HepG2 (cell line): ENCODE data around the gene ATRN. TPM values are rescaled to one million over a fixed set of nuclear protein-coding genes. Genes with fewer than 3 reads are reported as not detected.

Source experiments
- ATAC-seq: fragments of 200-7000 bp; cut with Tn5 transposase; 3 replicates; pipeline ENCODE4 v1.9.1; 2020; ENCODE audit warnings: mild to moderate bottlenecking, moderate library complexity
- BruUV-seq: library from RNA; stranded (reverse); fragments of 400-500 nt; replicated peaks from 2 replicates; lab custom pipeline; 2021; lab: Mats Ljungman, UMichigan
- CTCF ChIA-PET: fragments of 300-600 bp; formaldehyde crosslinking; extraction: SDS; loops from one replicate; lab custom pipeline; 2021; ENCODE audit warnings: low total read pairs, inconsistent platforms, low intra/inter-chr PET ratio; lab: Yijun Ruan, JAX
- POLR2A ChIA-PET: fragments of 350-600 bp; sonication (Branson Sonifier 250); formaldehyde crosslinking; loops from one replicate; lab custom pipeline; 2020; ENCODE audit warnings: antibody characterized with exemption, inconsistent platforms; lab: Yijun Ruan, JAX
- DNase-seq: peaks from one replicate; pipeline ENCODE4 v3.0.0-alpha.2; 2015; ENCODE audit warnings: low spot score
- FAIRE-seq: peaks from 3 replicates; lab custom pipeline; 2011; peaks lifted over from hg19 to GRCh38; lab: Jason Lieb, UNC
- H2AFZ ChIP-seq: one replicate; pipeline ENCODE4 v1.6.1; 2011; ENCODE audit warnings: low read length, inconsistent platforms
- H3K27ac ChIP-seq: fragments of 300-600 bp; 3 replicates; pipeline ENCODE4 v1.8.0; 2011; ENCODE audit warnings: mixed run types, mild to moderate bottlenecking, mixed read lengths, low read length, inconsistent platforms; ENCODE audit not compliant: insufficient read depth; ENCODE audit errors: extremely low read length
- H3K27me3 ChIP-seq, 2 experiments: fragments of 200-600 bp in 1 of 2; 2 replicates in 1 of 2; 3 replicates in 1 of 2; pipeline versions ENCODE4 v1.6.0 to v1.8.0; 2011; ENCODE audit warnings: low read length in 2 of 2, mild to moderate bottlenecking in 2 of 2, moderate library complexity in 2 of 2, inconsistent platforms in 1 of 2; ENCODE audit not compliant: insufficient read depth in 2 of 2, control insufficient read depth in 1 of 2
- H3K36me3 ChIP-seq, 2 experiments: fragments of 200-600 bp in 1 of 2; replicated peaks in 1 of 2; 2 replicates in 1 of 2; 3 replicates in 1 of 2; pipeline versions ENCODE4 v1.5.1 to v1.8.0; 2011; ENCODE audit warnings: low read length in 2 of 2, inconsistent platforms in 1 of 2; ENCODE audit not compliant: insufficient read depth in 2 of 2, control insufficient read depth in 1 of 2
- H3K4me1 ChIP-seq: 2 replicates; pipeline ENCODE4 v1.5.1; 2012; ENCODE audit warnings: low read length, inconsistent platforms; ENCODE audit not compliant: insufficient read depth
- H3K4me2 ChIP-seq: 2 replicates; pipeline ENCODE4 v1.6.0; 2011; ENCODE audit warnings: low read depth, low read length, inconsistent platforms
- H3K4me3 ChIP-seq, 3 experiments: fragments of 200-600 bp in 1 of 3; sonication (generic), shearing (Covaris generic) in 1 of 3; replicated peaks in 1 of 3; 2 replicates each; pipeline ENCODE4 v1.5.1; 2011 to 2016; ENCODE audit warnings: low read length in 3 of 3, inconsistent platforms in 2 of 3, low read depth in 2 of 3, mild to moderate bottlenecking in 2 of 3, control low read depth in 1 of 3, mixed read lengths in 1 of 3; ENCODE audit not compliant: insufficient read depth in 1 of 3
- H3K79me2 ChIP-seq: one replicate; pipeline ENCODE4 v1.6.1; 2011; ENCODE audit warnings: low read length, inconsistent platforms; ENCODE audit not compliant: insufficient read depth
- H3K9ac ChIP-seq: 2 replicates; pipeline ENCODE4 v1.6.0; 2011; ENCODE audit warnings: mild to moderate bottlenecking, low read depth, low read length, inconsistent platforms; ENCODE audit not compliant: insufficient read depth
- H3K9me3 ChIP-seq: 2 replicates; pipeline ENCODE4 v1.5.1; 2012; ENCODE audit warnings: mild to moderate bottlenecking, low read length
- H4K20me1 ChIP-seq: 2 replicates; pipeline ENCODE4 v1.6.0; 2011; ENCODE audit warnings: inconsistent platforms, mild to moderate bottlenecking, low read length, moderate library complexity; ENCODE audit not compliant: insufficient read depth
- BATF2 ChIP-seq: sonication (generic); formaldehyde crosslinking; IDR thresholded peaks from 2 replicates; pipeline ENCODE4 v1.8.0; 2022; ENCODE audit warnings: mild to moderate bottlenecking, missing genetic modification reagents, moderate library complexity
- HOXA3 ChIP-seq: sonication (generic); formaldehyde crosslinking; IDR thresholded peaks from 2 replicates; pipeline ENCODE4 v1.5.0; 2020; ENCODE audit warnings: missing genetic modification reagents
- JUND ChIP-seq: sonication (generic); formaldehyde crosslinking; IDR thresholded peaks from 2 replicates; pipeline ENCODE4 v1.8.0; 2022; ENCODE audit warnings: mild to moderate bottlenecking, missing genetic modification reagents
- MXD1 ChIP-seq: sonication (generic); formaldehyde crosslinking; IDR thresholded peaks from 2 replicates; pipeline ENCODE4 v1.4.0; 2020; ENCODE audit warnings: mild to moderate bottlenecking, missing genetic modification reagents
- NR1H2 ChIP-seq: sonication (generic); formaldehyde crosslinking; IDR thresholded peaks from 2 replicates; pipeline ENCODE4 v1.8.1; 2022; ENCODE audit warnings: low read depth, missing genetic modification reagents, borderline replicate concordance
- PPARG ChIP-seq: conservative IDR thresholded peaks from 2 replicates; pipeline ENCODE4 v1.6.1; 2016; ENCODE audit warnings: missing biosample characterization, missing genetic modification reagents
- RXRA ChIP-seq: sonication (generic); formaldehyde crosslinking; IDR thresholded peaks from 2 replicates; pipeline ENCODE4 v1.5.1; 2020; ENCODE audit warnings: missing genetic modification reagents
- SOX13 ChIP-seq, 3 experiments: fragments of 450-650 bp in 1 of 3; sonication (generic) in 1 of 3; formaldehyde crosslinking in 1 of 3; IDR thresholded peaks in 2 of 3; conservative IDR thresholded peaks in 1 of 3; 2 replicates each; pipeline versions ENCODE4 v1.5.0 to v1.6.1; 2016 to 2020; ENCODE audit warnings: antibody characterized with exemption in 1 of 3, mild to moderate bottlenecking in 1 of 3, missing compliant biosample characterization in 1 of 3, missing genetic modification reagents in 1 of 3, moderate library complexity in 1 of 3
- ZBTB3 ChIP-seq: sonication (generic); formaldehyde crosslinking; IDR thresholded peaks from 2 replicates; pipeline ENCODE4 v1.4.0; 2020; ENCODE audit warnings: low read depth, mild to moderate bottlenecking, moderate library complexity, missing genetic modification reagents, borderline replicate concordance
- ZNF333 ChIP-seq: sonication (generic); formaldehyde crosslinking; IDR thresholded peaks from 2 replicates; pipeline ENCODE4 v1.4.0; 2020; ENCODE audit warnings: mild to moderate bottlenecking, missing genetic modification reagents, borderline replicate concordance
- ZNF576 ChIP-seq: sonication (generic); formaldehyde crosslinking; IDR thresholded peaks from 2 replicates; pipeline ENCODE4 v1.4.0; 2020; ENCODE audit warnings: mild to moderate bottlenecking, missing genetic modification reagents
- ZNF780A ChIP-seq: sonication (generic); formaldehyde crosslinking; IDR thresholded peaks from 2 replicates; pipeline ENCODE4 v1.8.0; 2022; ENCODE audit warnings: mild to moderate bottlenecking, missing genetic modification reagents, moderate library complexity
- WGBS: methylation state at CpG from one replicate; pipeline ENCODE4 v1.1.6; 2017; ENCODE audit warnings: low lambda C conversion rate; 5-methylcytosine and 5-hydroxymethylcytosine counted together
- in situ Hi-C: cut with HindIII; loops from 2 replicates; pipeline ENCODE4 v1.10.0; 2017; ENCODE audit warnings: low pct_unique_long_range_greater_than_20kb; ENCODE audit not compliant: extremely low pct_ligation_motif_present
- intact Hi-C: fragments of 100-400 bp; cut with micrococcal nuclease; formaldehyde crosslinking; loops from one replicate; pipeline ENCODE4 v1.10.0; 2022; ENCODE audit not compliant: unreplicated experiment
- polyA plus RNA-seq, 8 experiments: library from polyadenylated mRNA; depleted of rRNA in 3 of 8; stranded (reverse) in 7 of 8; unstranded in 1 of 8; fragments of >200 nt; fragmentation: Illumina TruSeq in 4 of 8; extraction: Trizol in 4 of 8; gene quantifications; 2 replicates each; pipeline versions ENCODE4 v1.2.1 to v1.2.3, GENCODE V29; 2011 to 2016; ENCODE audit warnings: low read depth in 4 of 8, missing spikeins in 1 of 8, mixed read lengths in 1 of 8; ENCODE audit not compliant: insufficient read depth in 1 of 8
- total RNA-seq, 5 experiments: library from RNA; depleted of rRNA; stranded (reverse); fragments of >200 nt; fragmentation: Illumina TruSeq; extraction: Trizol; gene quantifications; 2 replicates each; pipeline ENCODE4 v1.2.3, GENCODE V29; 2016; ENCODE audit warnings: low read depth in 1 of 5

The ATRN gene
- total and polyA plus RNA-seq, 2 of the 13 experiments (the other 11 are each of a cell fraction or from before 2014, with no cell fraction given) = 44.2 to 81.1 TPM

- TF ChIP-seq RXRA (CRISPR knock-in tag) (0 out of 2 replicates have a peak, but pooled peaks have one; percentile 14), MXD1 (CRISPR knock-in tag) (0 out of 2 replicates have a peak, but pooled peaks have one; percentile 24), BATF2 (CRISPR knock-in tag) (no peak), ZNF333 (CRISPR knock-in tag) (peak; percentile 51; the same call in 1 of the 2 replicates), ZBTB3 (CRISPR knock-in tag) (no peak), HOXA3 (CRISPR knock-in tag) (0 out of 2 replicates have a peak, but pooled peaks have one; percentile 17)
Observed at GRCh38 chr20:3681352-3681930, 210.6 kb downstream of the ATRN start (continued).

GRCh38 chr20:3681931-3682781, 211.3 kb downstream of the ATRN start, which contains the start of gene ADAM33:
Gene ADAM33 (minus strand): TSS chr20:3682010. CDS start chr20:3682004, 6 bp downstream.
- intact Hi-C loops (no loop called here), in situ Hi-C loops (no loop called here)
- FAIRE-seq (no peak), DNase-seq (no peak), ATAC-seq (peak; percentile 60)
- 22% methylated on average over 58 of the region's 65 CpGs for WGBS
- Histone ChIP-seq H3K4me2 (peak within 1 kb of the TSS; percentile 46), H3K9ac (no peak within 1 kb of the TSS), H3K4me3 (peak within 1 kb of the TSS in 1 of 3 experiments; percentile 27; a peak in 1 of 6 replicates), H3K36me3 (no peaks in the 10 kb centered on the region), H3K9me3 (no peaks in the 10 kb centered on the region), H3K4me1 (0 out of 2 replicates have a peak, but pooled peaks cover 9% of the 10 kb centered on the region), H3K27me3 (peaks cover 37 to 83% of the 10 kb centered on the region in 2 experiments), H4K20me1 (no peaks in the 10 kb centered on the region), H2AFZ (no peak within 1 kb of the TSS), H3K79me2 (no peaks in the 10 kb centered on the region), H3K27ac (no peak within 1 kb of the TSS)
- CTCF ChIA-PET = no interaction called here
- no TSS peak for BruUV-seq
- POLR2A ChIA-PET = no interaction called here
- TF ChIP-seq SOX13 (IDR thresholded peaks at IDR 0.05) (no peak), SOX13 (CRISPR knock-in tag; conservative IDR thresholded peaks at IDR 0.05 in 1 of 2, IDR thresholded peaks at IDR 0.05 in 1 of 2) (no peak), JUND (CRISPR knock-in tag) (no peak), ZNF780A (CRISPR knock-in tag) (no peak), MXD1 (CRISPR knock-in tag) (0 out of 2 replicates have a peak, but pooled peaks have one; percentile 26), NR1H2 (no peak), ZNF576 (CRISPR knock-in tag) (no peak), PPARG (CRISPR knock-in tag) (no peak)
